Measurements from ENCODE around the gene IP6K1. TPM values are rescaled to one million over a fixed set of nuclear protein-coding genes. Genes with fewer than 3 reads are reported as not detected.

The IP6K1 gene
- total and polyA plus RNA-seq, 11 donors = 8.9 to 36.6 (median 20.4) TPM

DNA sequence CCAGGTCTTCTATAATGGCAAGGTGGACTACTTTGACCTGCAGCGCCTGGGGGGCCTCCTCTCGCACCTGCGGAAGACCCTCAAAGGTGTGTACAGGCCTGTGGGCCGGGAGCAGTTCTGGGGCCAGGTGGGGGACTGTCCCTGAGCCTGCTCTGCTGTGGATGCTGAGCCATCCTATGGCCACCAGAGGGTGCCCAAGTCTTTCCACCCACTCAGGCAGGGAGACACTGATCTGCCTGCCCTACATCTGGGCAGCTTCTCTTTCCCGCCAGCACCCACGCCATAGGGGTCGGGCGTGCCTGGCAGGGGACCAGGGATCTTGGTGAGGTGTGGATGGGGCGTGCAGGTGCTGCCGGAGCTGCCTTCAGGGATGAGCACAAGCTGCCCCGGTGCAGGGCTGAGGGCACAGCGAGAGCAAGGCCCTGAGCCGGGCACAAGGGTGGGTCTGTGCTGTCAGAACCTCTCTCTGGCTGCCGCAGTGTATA, 82.9 kb downstream of the IP6K1 start:
- H3K9me3 ChIP-seq = no peaks in the 10 kb centered on the region
- H3K27me3 ChIP-seq = no peaks in the 10 kb centered on the region
- ATAC-seq (peak; percentile 34 to 78 (median 64)), DNase-seq (peak in 3 of 5 donors; percentile 56 to 64 (median 56))
- H3K36me3 ChIP-seq = peaks cover 0 to 88% (median 59%) of the 10 kb centered on the region in 9 donors
- TF ChIP-seq CTCF (IDR thresholded peaks at IDR 0.05) (peak; percentile 59 to 80 (median 74)), POLR2A (IDR thresholded peaks at IDR 0.05) (no peak)
- intact Hi-C loops (cut with DNase I) = loop anchor here in 5 of 10 donors (2.0 to 10.0 kb wide), 8 partner anchors 134 to 211 kb away; partner anchors contain the start of gene MST1R (in 2 of the 5)
- no peak overlapping the region for H3K27ac ChIP-seq
- H3K4me3 ChIP-seq = no peak overlapping the region
- 58 to 79% (median 62%) methylated on average over 7 to 14 of the region's 14 CpGs for WGBS, 4 donors
- H3K4me1 ChIP-seq = peaks cover 0 to 21% (median 4%) of the 10 kb centered on the region in 12 donors

DNA sequence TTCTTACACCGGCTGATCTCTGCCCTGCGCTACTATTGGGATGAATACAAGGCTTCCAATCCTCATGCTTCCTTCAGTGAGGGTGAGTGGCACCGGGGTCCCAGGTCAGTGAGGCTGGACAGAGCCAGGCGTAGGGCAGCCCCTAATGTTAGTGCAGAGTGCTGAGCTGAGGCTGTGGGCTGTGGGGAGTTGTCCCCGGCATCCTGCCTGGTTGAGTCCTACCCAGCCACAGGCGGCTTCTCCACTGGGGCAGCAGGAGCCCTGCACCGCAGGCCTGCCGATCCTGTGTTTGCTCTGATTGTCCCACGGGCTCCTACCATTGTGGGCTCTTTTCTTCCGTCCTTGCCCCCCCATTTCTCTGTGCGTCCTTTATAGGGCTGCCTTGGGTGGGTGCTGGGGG, 83.7 kb downstream of the IP6K1 start:
- no peak for TF ChIP-seq CTCF (IDR thresholded peaks at IDR 0.05)

DNA sequence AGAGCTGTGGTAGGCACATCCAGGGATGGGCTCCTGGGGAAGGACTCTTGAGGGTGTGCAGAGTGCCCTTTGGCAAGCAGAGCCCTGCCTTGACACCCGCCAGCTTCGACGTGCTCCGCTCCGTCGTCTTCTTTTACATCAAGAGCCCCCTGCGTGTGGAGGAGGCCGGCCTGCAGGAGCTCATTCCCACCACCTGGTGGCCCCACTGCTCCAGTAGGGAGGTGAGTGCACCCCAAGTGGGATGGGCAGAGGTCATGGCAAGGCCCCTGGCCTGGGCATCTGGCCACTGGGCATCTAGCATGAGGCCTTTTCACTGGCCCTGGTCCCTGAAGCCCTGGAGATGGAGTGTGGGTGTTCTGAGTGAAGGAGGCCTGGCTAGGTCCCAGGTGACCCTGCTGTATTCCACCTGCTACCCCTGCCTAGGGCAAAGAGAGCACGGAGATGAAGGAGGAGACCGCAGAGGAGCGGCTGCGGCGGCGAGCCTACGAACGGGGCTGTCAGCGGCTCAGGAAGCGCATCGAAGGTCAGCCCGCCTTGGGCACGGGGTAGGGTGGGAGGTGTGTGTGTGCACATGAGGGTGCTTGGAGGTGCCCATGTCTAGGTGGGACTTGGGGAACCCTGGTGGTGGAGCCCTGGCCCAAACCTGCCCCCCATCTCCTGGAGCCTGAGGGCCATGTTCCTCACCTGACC, 84.8 kb downstream of the IP6K1 start:
- H3K36me3 ChIP-seq = peaks cover 0 to 85% (median 53%) of the 10 kb centered on the region in 9 donors

More for the DNA sequence above, 83.7 kb downstream of the IP6K1 start:
- H3K27me3 ChIP-seq = no peaks in the 10 kb centered on the region
- no peaks in the 10 kb centered on the region for H3K9me3 ChIP-seq
- intact Hi-C loops (cut with DNase I) = loop anchor here in 5 of 10 donors (2.0 to 10.0 kb wide), 8 partner anchors 135 to 212 kb away; partner anchors contain the start of gene MST1R (in 2 of the 5)
- H3K36me3 ChIP-seq = peaks cover 0 to 90% (median 60%) of the 10 kb centered on the region in 9 donors
- H3K4me3 ChIP-seq = no peak overlapping the region
- DNase-seq (no peak), ATAC-seq (no peak)
- WGBS, 4 donors = 91 to 96% (median 94%) methylated on average over 8 to 11 of the region's 11 CpGs
- H3K27ac ChIP-seq = no peak overlapping the region
- peaks cover 0 to 24% (median 4%) of the 10 kb centered on the region in 12 donors for H3K4me1 ChIP-seq

More for the DNA sequence above, 84.8 kb downstream of the IP6K1 start:
- 82 to 96% (median 83%) methylated on average over 13 to 21 of the region's 21 CpGs for WGBS, 4 donors
- ATAC-seq (no peak), DNase-seq (no peak)
- Histone ChIP-seq H3K27me3 (no peaks in the 10 kb centered on the region), H3K27ac (no peak overlapping the region), H3K9me3 (no peaks in the 10 kb centered on the region), H3K4me3 (no peak overlapping the region), H3K4me1 (peaks cover 0 to 24% (median 4%) of the 10 kb centered on the region in 12 donors)
- TF ChIP-seq POLR2A (IDR thresholded peaks at IDR 0.05) = no peak
- peak in 8 of 12 donors; percentile 12 to 48 (median 31) for TF ChIP-seq CTCF (IDR thresholded peaks at IDR 0.05)
- intact Hi-C loops (cut with DNase I) = loop anchor here in 5 of 10 donors (2.0 to 10.0 kb wide), 8 partner anchors 136 to 213 kb away; partner anchors contain the start of gene MST1R (in 2 of the 5)
